Parathyroid adenoma (tissue), 2 donors: ENCODE data around the gene SEMA6D.

Source experiments
- H2AFZ ChIP-seq: fragments of 300-600 bp; sonication (generic); one replicate; pipeline ENCODE4 v1.7.0; 2017; ENCODE audit warnings: antibody characterized with exemption, mild to moderate bottlenecking
- H3K27ac ChIP-seq: fragments of 300-600 bp; sonication (generic); one replicate; pipeline ENCODE4 v1.7.0; 2017
- H3K27me3 ChIP-seq: fragments of 300-600 bp; sonication (generic); one replicate; pipeline ENCODE4 v1.7.0; 2017; ENCODE audit warnings: low read length; ENCODE audit not compliant: control insufficient read depth, insufficient read depth
- H3K36me3 ChIP-seq: fragments of 300-600 bp; sonication (generic); one replicate; pipeline ENCODE4 v1.7.0; 2017; ENCODE audit warnings: low read length; ENCODE audit not compliant: control insufficient read depth, insufficient read depth
- H3K4me1 ChIP-seq: fragments of 300-600 bp; sonication (generic); one replicate; pipeline ENCODE4 v1.7.0; 2017; ENCODE audit warnings: control low read depth
- H3K4me2 ChIP-seq: fragments of 300-600 bp; sonication (generic); one replicate; pipeline ENCODE4 v1.7.0; 2017; ENCODE audit warnings: low read length
- H3K4me3 ChIP-seq: fragments of 300-600 bp; sonication (generic); one replicate; pipeline ENCODE4 v1.7.0; 2017; ENCODE audit warnings: low read depth, low read length
- H3K79me2 ChIP-seq: fragments of 300-600 bp; sonication (generic); one replicate; pipeline ENCODE4 v1.7.0; 2017; ENCODE audit warnings: control low read depth
- H3K9ac ChIP-seq: fragments of 300-600 bp; sonication (generic); one replicate; pipeline ENCODE4 v1.7.0; 2017; ENCODE audit warnings: mild to moderate bottlenecking
- H3K9me3 ChIP-seq: fragments of 300-600 bp; sonication (generic); one replicate; pipeline ENCODE4 v1.7.0; 2017; ENCODE audit warnings: low read length; ENCODE audit not compliant: control insufficient read depth
- CTCF ChIP-seq: fragments of 300-600 bp; sonication (generic); IDR thresholded peaks from one replicate; pipeline ENCODE4 v1.7.0; 2017; ENCODE audit warnings: antibody characterized with exemption, mild to moderate bottlenecking
- donor health status: primary hyperparathyroidism.

The SEMA6D gene

GRCh38 chr15:47717036-47717612, at the start of gene SEMA6D:
TSS of gene SEMA6D (plus strand) at chr15:47717505. CDS start at chr15:47759799, 42,294 bp downstream.
- Histone ChIP-seq H3K27ac (peak within 1 kb of the TSS; percentile 81), H3K9me3 (no peaks in the 10 kb centered on the region), H3K27me3 (no peaks in the 10 kb centered on the region), H3K4me2 (peak within 1 kb of the TSS; percentile 86), H2AFZ (peak within 1 kb of the TSS; percentile 73), H3K36me3 (no peaks in the 10 kb centered on the region), H3K9ac (no peak within 1 kb of the TSS), H3K79me2 (no peaks in the 10 kb centered on the region), H3K4me3 (peak within 1 kb of the TSS; percentile 68), H3K4me1 (no peaks in the 10 kb centered on the region)
- TF ChIP-seq CTCF: peak; percentile 13

GRCh38 chr15:47669221-47669620, 48.1 kb upstream of the SEMA6D start:
- Histone ChIP-seq H3K27ac (no peak overlapping the region), H3K36me3 (no peaks in the 10 kb centered on the region), H3K4me1 (no peaks in the 10 kb centered on the region), H3K4me2 (no peak overlapping the region), H3K4me3 (no peak overlapping the region), H3K79me2 (no peaks in the 10 kb centered on the region), H3K9me3 (no peaks in the 10 kb centered on the region), H3K27me3 (no peaks in the 10 kb centered on the region), H3K9ac (no peak overlapping the region), H2AFZ (no peak overlapping the region)
- TF ChIP-seq CTCF: no peak

- H3K27ac ChIP-seq: no peak overlapping the region
- H3K4me1 ChIP-seq: no peaks in the 10 kb centered on the region
- no peaks in the 10 kb centered on the region for H3K27me3 ChIP-seq
- no peak for TF ChIP-seq CTCF
- no peak overlapping the region for H3K4me3 ChIP-seq
- no peaks in the 10 kb centered on the region for H3K79me2 ChIP-seq
- no peaks in the 10 kb centered on the region for H3K36me3 ChIP-seq
- no peak overlapping the region for H2AFZ ChIP-seq
- no peaks in the 10 kb centered on the region for H3K9me3 ChIP-seq
- H3K9ac ChIP-seq: no peak overlapping the region
- no peak overlapping the region for H3K4me2 ChIP-seq
These were observed 46.9 kb upstream of the SEMA6D start for GRCh38 chr15:47670365-47670764.

- no peaks in the 10 kb centered on the region for H3K4me1 ChIP-seq
- H3K27me3 ChIP-seq: no peaks in the 10 kb centered on the region
- no peak for TF ChIP-seq CTCF
- no peak overlapping the region for H3K27ac ChIP-seq
- H2AFZ ChIP-seq: peak overlapping the region; percentile 22
- H3K9me3 ChIP-seq: no peaks in the 10 kb centered on the region
- no peak overlapping the region for H3K9ac ChIP-seq
- no peak overlapping the region for H3K4me3 ChIP-seq
- no peaks in the 10 kb centered on the region for H3K79me2 ChIP-seq
- H3K4me2 ChIP-seq: no peak overlapping the region
- no peaks in the 10 kb centered on the region for H3K36me3 ChIP-seq
These were observed 44.0 kb upstream of the SEMA6D start for GRCh38 chr15:47673232-47673761.
